Colonic mucosa (tissue), 4 donors: ENCODE measurements around the gene DNPEP. TPM values are rescaled to one million over a fixed set of nuclear protein-coding genes. Genes with fewer than 3 reads are reported as not detected.

ENCODE experiments used
- DNase-seq: peaks from one replicate; pipeline ENCODE4 v3.0.0-alpha.2; 2020
- H3K27ac ChIP-seq: fragments of 200-600 bp; one replicate; pipeline ENCODE4 v1.8.0; 2021
- H3K27me3 ChIP-seq: fragments of 200-600 bp; one replicate; pipeline ENCODE4 v1.8.0; 2021
- H3K36me3 ChIP-seq: fragments of 200-600 bp; one replicate; pipeline ENCODE4 v1.8.0; 2021
- H3K4me1 ChIP-seq: fragments of 200-600 bp; one replicate; pipeline ENCODE4 v1.8.0; 2021; ENCODE audit warnings: mild to moderate bottlenecking
- H3K4me3 ChIP-seq: fragments of 200-600 bp; one replicate; pipeline ENCODE4 v1.8.0; 2021
- H3K9ac ChIP-seq, 2 donors: one replicate each; pipeline ENCODE4 v1.7.0; 2013; ENCODE audit warnings: control low read depth in 2 of 2, low read depth in 2 of 2, low read length in 2 of 2
- H3K9me3 ChIP-seq: fragments of 200-600 bp; one replicate; pipeline ENCODE4 v1.8.0; 2021
- CTCF ChIP-seq: fragments of 200-600 bp; IDR thresholded peaks from one replicate; pipeline ENCODE4 v1.8.0; 2022; ENCODE audit warnings: antibody characterized with exemption, mild to moderate bottlenecking
- intact Hi-C: fragments of 100-400 bp; cut with DNase I; formaldehyde crosslinking; loops from one replicate; pipeline ENCODE4 v1.14.1; 2022
- total RNA-seq, 2 donors: library from RNA; stranded (reverse); fragmentation: NEBNext Ultra II Directional in 1 of 2; extraction: Animal tissue kit (Norgen Biotek cat#: 25700) in 1 of 2; gene quantifications; one replicate each; pipeline ENCODE4 v1.2.1, GENCODE V29; 2021
- donor health status: healthy.
- donor health status: DM: no; HTN: no; CAD: no.
- donor health status: DM: no; HTN: no; CAD: no.

DNPEP gene
- total RNA-seq, 2 donors from 2014 or later, result 96.1 to 96.7 TPM

DNA sequence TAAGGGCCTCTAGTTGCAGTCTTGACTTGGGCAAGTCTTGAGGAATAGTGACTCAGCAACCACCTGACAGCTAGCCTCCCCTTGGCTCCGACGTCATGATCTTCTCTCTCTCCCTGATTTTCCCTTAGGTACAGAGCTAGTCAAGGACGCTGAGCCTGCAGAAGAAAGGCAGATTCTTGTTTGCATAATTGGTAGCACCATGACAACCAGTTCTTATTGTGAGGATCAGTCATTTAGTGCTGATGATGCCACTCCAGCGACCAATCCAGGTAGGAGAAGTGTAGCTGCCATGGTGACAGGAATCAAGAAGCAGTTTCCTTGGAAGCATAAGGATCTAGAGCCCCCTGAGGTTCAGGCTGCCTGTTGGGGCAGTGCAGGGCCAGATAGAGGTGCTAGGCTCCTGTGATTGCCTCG lies 52.3 kb downstream of the DNPEP start:
- Histone ChIP-seq H3K27me3 (peaks cover 15% of the 10 kb centered on the region), H3K36me3 (no peaks in the 10 kb centered on the region), H3K9ac (no peak overlapping the region), H3K27ac (no peak overlapping the region), H3K4me1 (no peaks in the 10 kb centered on the region), H3K9me3 (no peaks in the 10 kb centered on the region), H3K4me3 (no peak overlapping the region)
- intact Hi-C loops, result no loop called here
- DNase-seq, result no peak
- TF ChIP-seq CTCF, result no peak

GRCh38 chr2:219334076-219334475 lies 53.6 kb downstream of the DNPEP start:
- H3K27me3 ChIP-seq, result peaks cover 15% of the 10 kb centered on the region
- no peak overlapping the region for H3K9ac ChIP-seq
- H3K27ac ChIP-seq, result no peak overlapping the region
- no peaks in the 10 kb centered on the region for H3K4me1 ChIP-seq
- no peak overlapping the region for H3K4me3 ChIP-seq
- no peaks in the 10 kb centered on the region for H3K36me3 ChIP-seq
- H3K9me3 ChIP-seq, result no peaks in the 10 kb centered on the region
- TF ChIP-seq CTCF, result no peak
- no peak for DNase-seq
- intact Hi-C loops, result no loop called here

GRCh38 chr2:219332542-219332941 lies 55.2 kb downstream of the DNPEP start, which contains the start of gene RESP18:
Gene RESP18 (minus strand): TSS chr2:219332744.
- H3K4me3 ChIP-seq, result no peak within 1 kb of the TSS
- no peak within 1 kb of the TSS for H3K9ac ChIP-seq
- peaks cover 15% of the 10 kb centered on the region for H3K27me3 ChIP-seq
- no peaks in the 10 kb centered on the region for H3K9me3 ChIP-seq
- no peaks in the 10 kb centered on the region for H3K36me3 ChIP-seq
- H3K4me1 ChIP-seq, result no peaks in the 10 kb centered on the region
- intact Hi-C loops, result no loop called here
- DNase-seq, result no peak
- no peak for TF ChIP-seq CTCF
- H3K27ac ChIP-seq, result no peak within 1 kb of the TSS

DNA sequence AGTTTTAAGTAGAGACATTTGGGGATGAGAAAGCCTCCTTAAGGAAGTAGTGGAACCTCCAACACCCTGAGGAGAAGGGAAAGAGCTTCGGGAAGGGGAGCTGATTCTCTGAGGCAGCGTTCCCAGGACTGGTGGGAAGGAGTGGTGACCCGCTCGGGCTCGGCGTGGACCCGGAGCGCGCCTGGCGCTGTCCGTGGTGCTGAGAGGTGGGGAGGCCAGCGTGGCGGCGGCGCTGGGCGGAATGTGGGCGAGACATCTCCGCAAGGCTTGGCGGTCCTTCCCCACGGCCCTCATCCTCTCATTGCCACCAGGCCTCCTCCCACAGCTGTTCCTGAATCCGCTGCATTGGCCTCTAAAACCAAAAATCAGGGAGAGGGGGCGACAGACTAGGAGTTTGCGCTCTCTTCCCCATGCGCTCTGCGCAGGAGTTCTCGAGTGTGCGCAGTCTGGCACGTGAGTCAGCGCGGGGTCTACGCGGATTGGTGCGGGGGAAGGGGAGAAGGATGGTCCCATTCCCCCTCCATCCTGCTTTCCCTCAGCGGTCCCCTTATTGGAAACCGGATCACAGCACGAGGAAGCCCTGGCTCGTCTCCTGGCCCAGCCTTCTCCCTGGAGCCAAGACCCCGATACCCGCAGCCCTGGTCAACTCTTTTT lies 56.0 kb downstream of the DNPEP start:
- no peak for TF ChIP-seq CTCF
- no peaks in the 10 kb centered on the region for H3K9me3 ChIP-seq
- intact Hi-C loops, result no loop called here
- H3K27ac ChIP-seq, result no peak overlapping the region
- no peaks in the 10 kb centered on the region for H3K36me3 ChIP-seq
- peaks cover 15% of the 10 kb centered on the region for H3K27me3 ChIP-seq
- no peak overlapping the region for H3K9ac ChIP-seq
- H3K4me1 ChIP-seq, result no peaks in the 10 kb centered on the region
- DNase-seq, result no peak
- H3K4me3 ChIP-seq, result no peak overlapping the region

DNA sequence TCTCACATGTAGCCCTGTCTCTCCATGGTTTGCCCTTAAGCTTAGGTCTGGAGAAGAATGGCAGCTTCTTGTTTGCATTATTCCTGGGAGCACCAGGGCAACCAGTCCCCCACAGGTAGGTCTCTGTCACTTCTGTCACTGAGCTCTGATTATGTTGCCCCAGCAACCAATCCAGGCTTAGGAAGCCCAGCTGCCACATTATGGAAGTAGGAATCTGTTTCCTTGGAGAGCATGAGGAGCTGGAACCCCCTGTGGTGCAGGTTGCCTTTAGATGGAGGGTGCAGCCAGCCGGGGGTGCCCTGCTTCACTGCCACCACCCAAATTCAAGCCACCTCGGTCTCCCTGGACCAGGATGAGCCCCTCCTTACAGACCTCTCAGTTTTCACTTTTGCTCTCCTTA lies 60.0 kb downstream of the DNPEP start:
- intact Hi-C loops, result no loop called here
- Histone ChIP-seq H3K9me3 (no peaks in the 10 kb centered on the region), H3K27me3 (peaks cover 14% of the 10 kb centered on the region), H3K4me1 (no peaks in the 10 kb centered on the region), H3K36me3 (no peaks in the 10 kb centered on the region), H3K27ac (no peak overlapping the region), H3K4me3 (no peak overlapping the region), H3K9ac (no peak overlapping the region)
- no peak for TF ChIP-seq CTCF
- DNase-seq, result no peak
